GM18507 (cell line): ENCODE results near the gene GNPDA2.

Experiments
- DNase-seq: peaks from one replicate; pipeline ENCODE4 v3.0.0; 2011; ENCODE audit warnings: low read depth; ENCODE audit not compliant: insufficient read length; ENCODE audit errors: extremely low spot score
- FAIRE-seq: peaks from 2 replicates; lab custom pipeline; 2011; peaks lifted over from hg19 to GRCh38; lab: Jason Lieb, UNC

GNPDA2 gene

DNA sequence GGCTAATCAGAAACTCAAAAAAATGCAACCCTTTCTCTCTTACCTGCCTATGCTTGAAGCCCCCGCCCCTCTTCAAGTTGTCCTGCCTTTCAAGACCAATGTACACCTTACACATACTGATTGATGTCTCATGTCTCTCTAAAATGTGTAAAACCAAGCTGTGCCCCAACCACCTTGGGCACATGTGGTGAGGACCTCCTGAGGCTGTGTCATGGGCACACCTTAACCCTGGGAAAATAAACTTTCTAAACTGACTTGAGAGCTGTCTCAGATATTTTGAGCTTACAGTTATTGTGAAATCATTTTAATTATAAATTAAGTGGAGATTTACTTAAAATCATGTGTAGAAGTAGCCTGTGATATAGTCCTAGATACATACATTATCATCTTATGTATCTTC, 25.9 kb downstream of the GNPDA2 start:
- DNase-seq = no peak
- no peak for FAIRE-seq

DNA sequence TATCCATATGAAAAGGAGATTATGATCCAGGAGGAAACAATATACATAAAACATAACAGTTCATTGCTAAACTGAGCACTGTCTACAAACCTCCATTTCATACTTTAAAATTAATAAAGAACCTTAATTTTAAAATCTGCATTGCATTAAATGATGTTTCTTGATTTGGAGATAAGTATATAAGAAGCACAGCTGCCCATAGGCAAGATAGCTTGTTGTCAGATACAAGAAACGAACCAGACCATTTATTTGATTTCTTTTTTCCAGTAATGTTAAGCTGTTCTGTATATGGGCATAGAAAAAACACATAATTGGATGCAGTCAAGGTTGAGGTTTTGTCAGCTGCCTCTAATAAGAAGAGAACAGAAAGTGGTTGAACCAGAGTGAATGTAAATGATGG, 41.7 kb downstream of the GNPDA2 start:
- DNase-seq = no peak
- FAIRE-seq = no peak

DNA sequence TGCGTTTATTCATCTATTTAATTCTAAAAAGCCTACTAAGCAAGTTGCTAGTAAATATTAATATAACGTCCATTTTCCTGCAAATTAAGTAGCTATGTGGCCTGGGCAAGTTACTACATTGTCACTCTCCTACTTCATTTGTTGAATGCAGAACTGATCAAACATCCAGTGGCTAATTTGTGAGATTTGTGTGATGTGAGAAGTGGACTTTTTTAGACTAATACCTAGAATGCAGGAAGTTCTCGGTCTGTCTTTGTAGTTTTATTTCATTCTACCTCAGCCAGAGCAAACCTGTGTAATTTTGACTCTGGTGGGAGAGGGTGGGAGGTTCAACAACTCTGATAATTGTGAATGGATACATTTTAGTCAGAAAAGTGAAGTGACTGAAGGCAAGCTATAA, 47.3 kb downstream of the GNPDA2 start:
- DNase-seq = no peak

DNA sequence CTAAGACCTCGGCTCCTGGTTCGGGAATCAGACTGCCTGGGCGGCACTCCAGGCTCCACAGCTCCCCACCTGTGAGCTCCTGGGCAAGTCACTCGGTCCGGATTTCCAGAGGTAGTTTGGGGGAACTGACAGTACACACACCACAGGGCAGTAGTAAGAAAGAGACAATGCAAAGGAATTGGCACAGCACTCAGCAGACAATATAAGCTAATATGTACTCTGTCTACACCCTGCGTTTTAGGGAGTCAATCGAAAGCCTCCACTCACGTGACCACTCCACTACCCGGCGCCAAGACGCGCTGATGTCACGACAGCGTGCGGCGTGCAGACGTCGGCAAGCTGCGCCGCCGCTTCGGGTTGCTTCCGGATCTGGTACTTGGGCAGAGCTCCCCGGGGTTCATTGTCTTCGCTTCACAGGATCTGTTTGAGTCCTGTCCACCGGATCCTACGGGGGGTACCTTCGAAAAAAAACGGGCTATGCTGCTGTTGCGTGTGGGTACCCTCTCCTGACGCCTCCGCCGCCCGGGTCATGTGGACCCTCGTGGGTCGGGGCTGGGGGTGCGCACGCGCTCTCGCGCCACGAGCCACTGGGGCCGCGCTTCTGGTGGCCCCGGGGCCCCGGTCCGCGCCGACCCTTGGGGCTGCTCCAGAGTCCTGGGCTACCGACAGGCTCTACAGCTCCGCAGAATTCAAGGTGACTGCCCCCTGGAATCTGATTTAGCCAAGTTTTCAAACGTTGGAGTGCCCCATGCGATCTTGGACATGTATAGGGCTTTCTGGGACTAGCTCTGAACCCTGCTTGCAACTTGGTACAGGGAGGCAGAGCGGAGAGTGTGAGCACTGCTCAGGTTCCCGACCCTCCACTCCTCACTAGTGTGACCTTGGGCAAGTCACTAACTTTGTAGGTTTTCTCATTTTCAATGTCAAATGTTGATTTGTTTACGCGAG, 48.0 kb downstream of the GNPDA2 start, which contains the start of gene GUF1:
Gene GUF1, plus strand, starts transcription at position 327 of the 948 bp plus-strand sequence. Its CDS starts 203 bp downstream, at position 530.
- peak; percentile 94 for FAIRE-seq
- peak; percentile 77 for DNase-seq

More for the DNA sequence above, 47.3 kb downstream of the GNPDA2 start:
- no peak for FAIRE-seq

DNA sequence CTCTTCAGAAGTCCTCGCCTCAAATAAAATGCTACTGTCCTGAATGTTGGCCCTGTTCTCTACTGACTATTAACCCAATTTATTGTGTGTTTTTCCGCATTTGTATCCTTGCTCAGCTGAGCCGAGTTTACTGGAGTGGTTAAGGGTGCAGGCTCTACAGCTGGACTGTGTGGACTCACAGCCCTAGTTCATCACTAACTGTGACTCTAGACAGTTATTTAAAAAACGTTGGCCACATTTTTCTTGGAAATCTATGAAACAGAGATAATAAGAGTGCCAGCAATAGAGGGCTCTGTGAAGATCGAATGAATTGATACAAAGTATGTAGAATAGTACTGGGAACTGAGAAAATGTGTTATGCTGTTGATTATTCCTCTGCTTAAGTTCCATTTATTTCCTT, 51.0 kb downstream of the GNPDA2 start:
- DNase-seq (no peak), FAIRE-seq (no peak)

DNA sequence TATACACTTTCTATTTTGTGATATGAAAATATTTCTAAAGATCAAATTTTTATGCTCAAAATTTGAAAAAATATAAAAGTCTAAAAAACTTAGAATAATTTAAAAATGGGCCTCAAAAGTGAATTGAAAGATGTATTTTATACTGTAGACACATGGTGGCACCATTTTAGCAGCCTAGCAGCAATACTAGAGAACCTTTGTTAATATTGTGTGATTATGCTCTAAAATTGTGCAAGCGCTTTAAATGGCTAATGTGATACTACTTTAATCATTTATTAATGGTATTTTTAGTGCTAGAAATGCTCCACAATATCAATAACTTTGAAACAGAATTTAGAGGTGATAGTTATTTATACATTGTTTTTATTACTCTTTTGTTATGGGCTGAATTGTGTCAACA, 51.9 kb downstream of the GNPDA2 start:
- no peak for DNase-seq
- FAIRE-seq = no peak

DNA sequence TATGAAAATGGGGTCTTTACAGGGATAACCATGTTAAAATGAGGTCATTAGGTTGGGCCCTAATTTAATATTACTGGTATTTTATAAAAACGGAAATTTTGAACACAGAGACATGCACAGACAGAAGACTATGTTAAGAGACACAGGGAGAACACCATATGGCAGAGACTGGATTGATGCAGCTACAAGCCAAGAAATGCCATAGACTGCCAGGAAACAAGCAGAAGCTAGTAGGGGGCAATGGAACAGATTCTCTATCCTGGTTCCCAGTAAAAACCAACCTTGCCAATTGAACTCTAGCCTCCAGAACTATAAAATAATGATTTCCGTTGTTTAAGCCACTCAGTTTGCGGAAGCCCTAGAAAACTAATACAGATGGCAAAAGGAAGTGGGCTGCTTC, 54.7 kb downstream of the GNPDA2 start:
- FAIRE-seq (no peak), DNase-seq (no peak)

DNA sequence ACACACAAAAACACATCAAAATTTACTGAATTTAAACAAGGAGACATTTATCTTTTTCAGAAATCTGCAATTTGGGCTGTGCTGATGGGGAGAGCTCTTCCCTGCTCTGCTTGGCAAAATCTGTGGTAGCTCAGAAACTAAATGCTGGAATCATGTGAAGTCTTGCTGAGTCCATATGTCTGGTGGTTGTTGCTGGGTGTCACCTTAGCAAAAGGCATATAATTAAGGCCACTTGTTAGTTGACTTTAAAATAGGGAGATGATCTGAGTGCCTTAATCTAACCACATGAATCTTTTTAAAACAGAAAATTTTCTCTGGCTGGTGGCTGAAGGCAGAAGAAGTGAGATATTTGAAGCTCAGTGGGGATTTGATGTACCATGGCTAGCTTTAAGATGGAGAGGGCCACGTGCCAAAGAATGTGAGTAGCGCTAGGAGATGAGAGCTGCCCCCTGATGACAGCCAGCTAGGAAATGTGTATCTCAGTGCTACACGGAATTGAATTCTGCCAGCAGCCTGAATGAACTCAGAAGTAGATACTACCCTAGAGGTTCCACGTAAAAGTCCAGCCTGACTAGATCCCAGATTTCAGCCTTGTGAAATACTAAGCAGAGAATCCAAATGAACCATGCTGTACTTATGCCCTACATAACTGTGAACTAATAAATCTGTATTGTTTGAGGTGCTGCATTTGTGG, 55.7 kb downstream of the GNPDA2 start:
- FAIRE-seq = no peak
- no peak for DNase-seq

DNA sequence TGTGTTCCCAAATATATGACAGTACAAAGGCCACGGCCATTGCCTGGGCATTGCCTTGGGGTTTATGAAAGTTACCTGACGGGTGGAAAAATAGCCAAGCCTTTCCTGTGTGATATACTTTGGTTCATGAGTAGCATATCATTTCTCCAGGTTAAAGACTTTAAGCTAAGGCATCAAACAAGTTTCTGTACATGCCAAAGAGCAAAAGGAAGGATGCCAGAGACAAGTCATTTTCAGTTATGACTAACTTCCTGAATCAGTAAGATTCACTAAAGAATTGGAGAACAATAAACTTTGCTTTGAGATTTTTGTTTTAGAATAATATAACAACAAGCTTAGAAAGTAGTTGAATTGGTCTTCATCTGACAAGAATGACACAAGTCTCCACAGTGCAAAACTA, 57.8 kb downstream of the GNPDA2 start:
- no peak for FAIRE-seq

DNA sequence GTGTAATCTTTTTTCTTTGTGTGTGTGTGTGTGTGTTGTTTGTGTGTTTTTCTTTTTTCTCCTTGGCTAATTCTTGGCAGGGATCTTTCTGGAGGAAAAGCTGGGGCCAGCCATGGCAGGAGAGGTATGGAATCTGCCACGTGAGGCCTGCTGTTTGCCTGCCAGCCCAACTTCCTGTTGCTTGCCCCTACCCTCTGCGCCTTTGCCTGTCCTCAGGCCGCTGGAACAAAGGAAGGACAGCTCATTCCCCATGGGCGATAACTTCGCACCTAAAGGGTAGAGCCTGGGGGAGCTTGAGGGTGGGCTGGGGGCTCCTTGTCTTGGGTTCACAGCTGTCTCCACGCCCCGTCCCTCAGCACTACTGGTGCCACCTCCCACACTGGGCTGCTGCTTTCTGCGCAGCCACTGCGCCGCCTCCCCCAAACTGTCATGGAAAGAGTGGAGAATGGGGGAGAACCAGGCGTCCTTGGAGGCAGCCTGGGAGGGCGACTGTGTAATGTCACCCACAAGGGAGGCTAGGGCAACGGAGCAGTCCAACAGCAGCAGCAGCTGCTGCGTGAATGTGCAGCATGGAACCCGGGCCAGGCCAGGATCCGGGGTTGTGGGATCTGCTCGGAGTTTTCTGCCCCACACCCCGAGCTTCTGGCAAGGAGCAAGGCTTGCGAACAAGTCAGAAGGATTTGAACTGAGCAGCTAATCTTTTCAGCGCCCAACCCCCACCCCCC, 62.7 kb downstream of the GNPDA2 start:
- DNase-seq (no peak), FAIRE-seq (no peak)

More for the DNA sequence above, 57.8 kb downstream of the GNPDA2 start:
- no peak for DNase-seq

DNA sequence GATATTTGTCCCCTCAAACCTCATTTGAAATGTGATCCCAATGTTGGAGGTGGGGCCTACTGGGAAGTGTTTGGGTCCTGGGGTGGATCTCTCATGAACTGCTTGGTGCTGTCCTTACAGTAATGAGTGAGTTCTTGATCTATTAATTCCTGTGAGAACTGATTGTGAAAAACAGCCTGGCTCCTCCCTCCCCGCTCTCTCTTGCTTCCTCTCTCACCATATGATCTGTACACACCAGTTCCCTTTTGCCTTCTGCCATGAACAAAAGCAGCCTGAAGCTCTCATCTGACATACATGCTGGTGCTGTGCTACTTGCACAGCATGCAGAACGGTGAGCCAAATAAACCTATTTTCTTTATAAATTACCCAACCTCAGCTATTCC, 63.7 kb downstream of the GNPDA2 start:
- FAIRE-seq (no peak), DNase-seq (no peak)

DNA sequence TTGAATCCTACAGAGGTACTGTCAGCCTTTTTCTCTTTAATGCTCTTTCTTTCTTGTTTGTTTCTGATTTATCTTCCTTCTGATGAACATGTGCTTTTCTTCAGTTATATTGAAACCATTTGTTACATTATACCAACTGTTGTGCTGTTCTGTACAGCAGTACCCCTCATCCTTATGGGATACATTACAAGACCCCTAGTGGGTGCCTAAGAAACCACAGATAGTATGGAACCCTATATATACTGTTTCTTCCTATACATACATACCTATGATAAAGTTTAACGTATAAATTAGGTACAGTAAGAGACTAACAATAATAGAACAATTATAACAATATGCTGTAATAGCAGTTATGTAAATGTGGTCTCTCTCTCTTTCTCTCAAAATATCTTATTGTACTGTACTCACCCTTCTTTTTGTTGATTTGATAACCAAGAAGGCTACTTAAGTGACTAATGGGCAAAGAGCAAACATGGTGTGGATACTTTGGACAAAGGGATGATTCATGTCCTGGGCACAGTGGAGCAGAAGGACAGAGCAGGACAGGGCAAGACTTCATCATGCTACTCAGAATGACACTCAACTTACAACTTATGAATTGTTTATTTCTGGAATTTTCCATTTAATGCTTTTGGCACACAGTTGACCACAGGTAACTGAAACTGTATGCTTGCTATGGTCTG, 64.3 kb downstream of the GNPDA2 start:
- no peak for DNase-seq
- FAIRE-seq = no peak

DNA sequence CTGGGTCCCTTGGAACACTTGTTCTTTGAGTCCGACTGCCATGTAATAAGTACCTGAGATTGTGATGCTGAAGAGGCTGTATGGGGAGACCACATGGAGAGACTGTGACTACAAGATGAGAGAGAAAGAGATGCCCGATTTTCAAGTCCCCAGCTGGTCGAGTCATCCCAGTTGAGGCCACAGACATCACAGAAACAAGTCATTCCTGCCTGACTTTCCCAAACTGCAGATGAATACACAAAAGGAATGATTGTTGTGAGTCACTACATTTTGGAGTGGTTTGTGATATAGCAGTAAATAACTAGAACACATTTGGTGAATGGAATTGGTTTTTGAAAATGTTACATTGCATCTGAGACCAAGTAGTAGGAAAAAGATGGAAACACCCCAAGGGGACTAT, 66.0 kb downstream of the GNPDA2 start:
- DNase-seq (no peak), FAIRE-seq (no peak)

DNA sequence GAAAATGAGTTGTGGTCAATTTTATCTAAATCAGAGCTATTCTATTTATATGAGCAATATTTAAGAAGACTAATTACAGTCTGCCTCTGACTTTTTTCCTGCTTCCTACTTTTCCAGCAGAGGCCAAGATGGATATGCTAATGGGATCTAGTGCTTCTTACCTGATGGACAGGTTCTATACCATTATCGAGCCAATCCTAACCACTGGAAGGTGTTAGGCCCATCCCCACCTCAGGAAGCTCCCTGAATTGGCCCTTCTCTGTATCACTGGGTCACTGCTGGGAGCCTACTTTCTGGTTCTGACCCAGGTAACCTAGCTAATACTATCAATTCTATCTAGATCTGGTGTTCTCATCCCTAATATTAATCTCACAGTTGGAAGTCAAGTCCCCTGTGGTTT, 74.4 kb downstream of the GNPDA2 start:
- FAIRE-seq = no peak

More for the DNA sequence above, 74.4 kb downstream of the GNPDA2 start:
- DNase-seq = no peak
